CD4-positive, alpha-beta memory T cell (primary cell): Measurements from ENCODE around the gene CYP2B6. TPM values are rescaled to one million over a fixed set of nuclear protein-coding genes. Genes with fewer than 3 reads are reported as not detected.

Source experiments
- CTCF ChIA-PET: fragments of 350-600 bp; sonication (Branson Sonifier 250); formaldehyde crosslinking; loops from one replicate; lab custom pipeline; 2021; ENCODE audit warnings: inconsistent platforms; ENCODE audit not compliant: partially characterized antibody; lab: Charles Lee
- POLR2A ChIA-PET: fragments of 350-600 bp; sonication (Branson Sonifier 250); formaldehyde crosslinking; loops from one replicate; lab custom pipeline; 2021; ENCODE audit not compliant: partially characterized antibody; lab: Charles Lee
- DNase-seq, 5 donors: peaks; one replicate each; pipeline versions ENCODE4 v3.0.0 to v3.0.0-alpha.2; 2020 to 2022; ENCODE audit warnings: mixed read lengths in 1 of 5
- H3K27ac ChIP-seq: one replicate; pipeline ENCODE4 v1.7.0; 2013; ENCODE audit warnings: low read depth, low read length
- H3K27me3 ChIP-seq: 2 replicates; pipeline ENCODE4 v1.7.0; 2013; ENCODE audit warnings: mild to moderate bottlenecking, low read length, moderate library complexity; ENCODE audit not compliant: insufficient read depth
- H3K36me3 ChIP-seq: 2 replicates; pipeline ENCODE4 v1.7.0; 2013; ENCODE audit warnings: mild to moderate bottlenecking, low read length, moderate library complexity; ENCODE audit not compliant: insufficient read depth
- H3K4me1 ChIP-seq: 2 replicates; pipeline ENCODE4 v1.7.0; 2013; ENCODE audit warnings: mild to moderate bottlenecking, low read length, moderate library complexity; ENCODE audit not compliant: insufficient read depth
- H3K4me3 ChIP-seq, 2 donors: one replicate each; pipeline ENCODE4 v1.7.0; 2013; ENCODE audit warnings: low read length in 2 of 2, mild to moderate bottlenecking in 1 of 2
- H3K9me3 ChIP-seq, 2 donors: one replicate each; pipeline ENCODE4 v1.7.0; 2013; ENCODE audit warnings: low read length in 2 of 2, control low read depth in 1 of 2; ENCODE audit not compliant: control insufficient read depth in 1 of 2
- H3K27ac Mint-ChIP-seq, 7 donors: one replicate each; pipeline ENCODE4 v1.8.0; 2020 to 2021; ENCODE audit warnings: mixed read lengths in 7 of 7, mild to moderate bottlenecking in 6 of 7, inconsistent platforms in 3 of 7, moderate library complexity in 3 of 7
- H3K27me3 Mint-ChIP-seq, 2 donors: one replicate each; pipeline ENCODE4 v1.8.0; 2020 to 2021; ENCODE audit warnings: mixed read lengths in 2 of 2
- H3K36me3 Mint-ChIP-seq, 2 donors: one replicate each; pipeline ENCODE4 v1.8.0; 2020 to 2021; ENCODE audit warnings: mixed read lengths in 2 of 2, inconsistent platforms in 1 of 2, mild to moderate bottlenecking in 1 of 2
- H3K4me1 Mint-ChIP-seq, 4 donors: one replicate each; pipeline ENCODE4 v1.8.0; 2020 to 2021; ENCODE audit warnings: mixed read lengths in 4 of 4, mild to moderate bottlenecking in 1 of 4
- H3K4me3 Mint-ChIP-seq, 8 donors: one replicate each; pipeline ENCODE4 v1.8.0; 2020 to 2021; ENCODE audit warnings: mixed read lengths in 8 of 8, mild to moderate bottlenecking in 7 of 8, moderate library complexity in 6 of 8, inconsistent platforms in 3 of 8
- H3K9me3 Mint-ChIP-seq, 8 donors: one replicate each; pipeline ENCODE4 v1.8.0; 2020 to 2021; ENCODE audit warnings: mixed read lengths in 8 of 8, mild to moderate bottlenecking in 5 of 8, inconsistent platforms in 3 of 8, moderate library complexity in 1 of 8
- intact Hi-C: fragments of 100-400 bp; cut with micrococcal nuclease; formaldehyde crosslinking; loops from one replicate; pipeline ENCODE4 v1.15.1; 2023
- polyA plus RNA-seq, 2 donors: library from polyadenylated mRNA; unstranded; fragments of 300-500 nt; fragmentation: Illumina TruSeq; gene quantifications; one replicate each; pipeline ENCODE4 v1.2.3, GENCODE V29; 2021
- total RNA-seq, 2 experiments: library from RNA; stranded (reverse); gene quantifications; one replicate each; pipeline ENCODE4 v1.2.3, GENCODE V29; 2021

Gene CYP2B6
- total and polyA plus RNA-seq, 4 experiments from 2014 or later: not detected

GRCh38 chr19:41018736-41019290, 27.7 kb downstream of the CYP2B6 start:
- Histone ChIP-seq H3K4me3 (no peak overlapping the region), H3K27ac (no peak overlapping the region), H3K4me1 (no peaks in the 10 kb centered on the region), H3K36me3 (no peaks in the 10 kb centered on the region), H3K27me3 (no peaks in the 10 kb centered on the region), H3K9me3 (no peaks in the 10 kb centered on the region)
- no peak overlapping the region for H3K27ac Mint-ChIP-seq
- no peaks in the 10 kb centered on the region for H3K9me3 Mint-ChIP-seq
- intact Hi-C loops: no loop called here
- ChIA-PET CTCF (interaction anchor here (0.9 kb wide), 1 partner anchor 9 kb away, joined by 4 read pairs; no protein-coding TSS in a partner anchor), POLR2A (no interaction called here)
- no peak overlapping the region for H3K4me3 Mint-ChIP-seq
- no peaks in the 10 kb centered on the region for H3K36me3 Mint-ChIP-seq
- DNase-seq: no peak
- H3K27me3 Mint-ChIP-seq: peaks cover 24 to 28% of the 10 kb centered on the region in 2 donors
- peaks cover 0 to 3% (median 1%) of the 10 kb centered on the region in 4 donors for H3K4me1 Mint-ChIP-seq

- Histone ChIP-seq H3K27ac (no peak overlapping the region), H3K4me3 (no peak overlapping the region), H3K36me3 (no peaks in the 10 kb centered on the region), H3K9me3 (no peaks in the 10 kb centered on the region), H3K4me1 (no peaks in the 10 kb centered on the region), H3K27me3 (no peaks in the 10 kb centered on the region)
- ChIA-PET POLR2A (no interaction called here), CTCF (no interaction called here)
- no peak overlapping the region for H3K27ac Mint-ChIP-seq
- no peaks in the 10 kb centered on the region for H3K36me3 Mint-ChIP-seq
- peaks cover 24 to 30% of the 10 kb centered on the region in 2 donors for H3K27me3 Mint-ChIP-seq
- DNase-seq: no peak
- no peaks in the 10 kb centered on the region for H3K9me3 Mint-ChIP-seq
- H3K4me1 Mint-ChIP-seq: peaks cover 0 to 3% (median 1%) of the 10 kb centered on the region in 4 donors
- intact Hi-C loops: no loop called here
- H3K4me3 Mint-ChIP-seq: no peak overlapping the region
These were observed 28.3 kb downstream of the CYP2B6 start for GRCh38 chr19:41019346-41019745.

- POLR2A ChIA-PET: no interaction called here
- H3K36me3 ChIP-seq: no peaks in the 10 kb centered on the region
- Mint-ChIP-seq H3K27me3 (peaks cover 33 to 38% of the 10 kb centered on the region in 2 donors), H3K36me3 (peaks cover 0 to 8% of the 10 kb centered on the region in 2 donors), H3K9me3 (no peaks in the 10 kb centered on the region), H3K4me3 (no peak overlapping the region), H3K27ac (no peak overlapping the region), H3K4me1 (no peaks in the 10 kb centered on the region)
- H3K4me1 ChIP-seq: no peaks in the 10 kb centered on the region
- H3K27me3 ChIP-seq: peaks cover 12% of the 10 kb centered on the region
- CTCF ChIA-PET: interaction anchor here (0.6 to 1.3 kb wide), 3 partner anchors 9 to 49 kb away, joined by 3 read pairs; no protein-coding TSS in a partner anchor
- DNase-seq: no peak
- intact Hi-C loops: no loop called here
- H3K27ac ChIP-seq: no peak overlapping the region
- H3K4me3 ChIP-seq: no peak overlapping the region
- no peaks in the 10 kb centered on the region for H3K9me3 ChIP-seq
These were observed 32.1 kb downstream of the CYP2B6 start for GRCh38 chr19:41023193-41023592.

GRCh38 chr19:41025411-41025810, 34.3 kb downstream of the CYP2B6 start:
- H3K36me3 Mint-ChIP-seq: peaks cover 0 to 8% of the 10 kb centered on the region in 2 donors
- H3K27ac ChIP-seq: no peak overlapping the region
- POLR2A ChIA-PET: no interaction called here
- H3K9me3 ChIP-seq: no peaks in the 10 kb centered on the region
- peaks cover 30 to 38% of the 10 kb centered on the region in 2 donors for H3K27me3 Mint-ChIP-seq
- intact Hi-C loops: no loop called here
- H3K36me3 ChIP-seq: no peaks in the 10 kb centered on the region
- peaks cover 12% of the 10 kb centered on the region for H3K27me3 ChIP-seq
- no peaks in the 10 kb centered on the region for H3K4me1 Mint-ChIP-seq
- CTCF ChIA-PET: no interaction called here
- DNase-seq: no peak
- no peak overlapping the region for H3K4me3 Mint-ChIP-seq
- no peaks in the 10 kb centered on the region for H3K4me1 ChIP-seq
- no peak overlapping the region for H3K27ac Mint-ChIP-seq
- no peaks in the 10 kb centered on the region for H3K9me3 Mint-ChIP-seq
- H3K4me3 ChIP-seq: no peak overlapping the region

GRCh38 chr19:41025871-41026270, 34.8 kb downstream of the CYP2B6 start:
- intact Hi-C loops: no loop called here
- Histone ChIP-seq H3K27ac (no peak overlapping the region), H3K36me3 (no peaks in the 10 kb centered on the region), H3K4me1 (no peaks in the 10 kb centered on the region), H3K9me3 (no peaks in the 10 kb centered on the region), H3K27me3 (peaks cover 12% of the 10 kb centered on the region), H3K4me3 (no peak overlapping the region)
- POLR2A ChIA-PET: no interaction called here
- Mint-ChIP-seq H3K27me3 (peaks cover 27 to 35% of the 10 kb centered on the region in 2 donors), H3K36me3 (peaks cover 0 to 8% of the 10 kb centered on the region in 2 donors), H3K27ac (peak overlapping the region in 1 of 7 donors; percentile 78), H3K4me1 (no peaks in the 10 kb centered on the region), H3K9me3 (peaks cover 0 to under 1% (median 0%) of the 10 kb centered on the region in 8 donors), H3K4me3 (peak overlapping the region in 1 of 8 donors; percentile 51)
- DNase-seq: no peak
- CTCF ChIA-PET: no interaction called here

- no peaks in the 10 kb centered on the region for H3K4me1 ChIP-seq
- intact Hi-C loops: no loop called here
- Mint-ChIP-seq H3K9me3 (peaks cover 0 to 7% (median 6%) of the 10 kb centered on the region in 8 donors), H3K27ac (no peak overlapping the region), H3K4me3 (no peak overlapping the region), H3K4me1 (peaks cover 2 to 7% (median 4%) of the 10 kb centered on the region in 4 donors), H3K27me3 (peaks cover 25 to 34% of the 10 kb centered on the region in 2 donors), H3K36me3 (peaks cover 0 to 14% of the 10 kb centered on the region in 2 donors)
- no peak overlapping the region for H3K4me3 ChIP-seq
- ChIA-PET POLR2A (no interaction called here), CTCF (interaction anchor here (1.6 kb wide), 1 partner anchor 9 kb away, joined by 4 read pairs; no protein-coding TSS in a partner anchor)
- H3K27ac ChIP-seq: no peak overlapping the region
- peaks cover 12% of the 10 kb centered on the region for H3K27me3 ChIP-seq
- H3K9me3 ChIP-seq: no peaks in the 10 kb centered on the region
- DNase-seq: no peak
- H3K36me3 ChIP-seq: no peaks in the 10 kb centered on the region
These were observed 36.3 kb downstream of the CYP2B6 start for GRCh38 chr19:41027273-41027967.

- Mint-ChIP-seq H3K27me3 (peaks cover 24% of the 10 kb centered on the region in 2 donors), H3K9me3 (peaks cover 0 to 22% (median 19%) of the 10 kb centered on the region in 8 donors), H3K27ac (peak overlapping the region in 1 of 7 donors; percentile 0), H3K4me3 (no peak overlapping the region), H3K36me3 (peaks cover 5 to 22% of the 10 kb centered on the region in 2 donors), H3K4me1 (peaks cover 6 to 21% (median 11%) of the 10 kb centered on the region in 4 donors)
- Histone ChIP-seq H3K27me3 (peaks cover 12% of the 10 kb centered on the region), H3K4me3 (no peak overlapping the region), H3K4me1 (peaks cover 7% of the 10 kb centered on the region), H3K9me3 (peaks cover 0 to 4% of the 10 kb centered on the region in 2 donors), H3K27ac (no peak overlapping the region), H3K36me3 (no peaks in the 10 kb centered on the region)
- intact Hi-C loops: no loop called here
- ChIA-PET CTCF (no interaction called here), POLR2A (no interaction called here)
- DNase-seq: no peak
These were observed 38.7 kb downstream of the CYP2B6 start for GRCh38 chr19:41029524-41030432.
